SH-SY5Y (cell line): ENCODE data around the gene DSTN.

Source experiments
- GATA2 ChIP-seq: IDR thresholded peaks from 2 replicates; pipeline ENCODE4 v1.6.1; 2011; ENCODE audit warnings: mild to moderate bottlenecking, low read depth, low read length
- GATA3 ChIP-seq: IDR thresholded peaks from 2 replicates; pipeline ENCODE4 v1.6.1; 2011; ENCODE audit warnings: low read depth, mild to moderate bottlenecking, low read length, moderate library complexity

DNA sequence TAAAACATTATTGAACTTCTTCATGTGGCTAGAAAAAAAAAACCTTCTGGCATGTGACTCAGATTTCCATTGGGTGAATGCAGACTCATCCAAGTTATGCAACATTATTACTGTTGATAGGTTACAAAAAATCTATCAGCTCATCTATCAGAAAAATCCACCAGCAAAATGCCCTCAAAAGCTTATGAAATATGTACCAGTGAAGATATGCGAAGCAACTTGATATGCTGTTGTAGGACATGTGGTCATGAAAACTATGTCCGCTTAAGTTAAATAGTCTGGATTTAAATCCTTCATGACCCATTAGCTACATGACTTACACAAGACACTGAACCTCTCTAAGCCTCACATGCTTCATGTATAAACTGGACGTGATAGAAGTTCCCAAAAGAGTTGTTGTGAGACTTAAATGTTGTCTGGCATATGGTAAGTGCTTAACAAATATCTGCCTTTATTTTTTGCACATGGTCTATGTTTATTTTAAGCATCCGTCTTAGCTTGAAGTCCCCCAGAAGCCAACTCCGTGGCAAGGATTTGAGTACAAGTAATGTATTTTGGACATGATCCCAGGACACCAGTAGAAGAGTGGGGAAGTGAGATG, 26.2 kb upstream of the DSTN start:
- no peak for TF ChIP-seq GATA2
- TF ChIP-seq GATA3, result no peak
